ENCODE results near the gene COL4A3.

GRCh38 chr2:227341553-227341952, 177.1 kb downstream of the COL4A3 start:
- TF ChIP-seq EZH2 (IDR thresholded peaks at IDR 0.05; ENCODE audit: low read length), result no peak
- TF ChIP-seq CTCF (optimal IDR thresholded peaks at IDR 0.05 in 1 of 3, IDR thresholded peaks at IDR 0.05 in 1 of 3, conservative IDR thresholded peaks at IDR 0.05 in 1 of 3; ENCODE audit: extremely low read depth in 1 of 3, insufficient read depth in 2 of 3, low read length in 3 of 3), result no peak

Data from keratinocyte (primary cell).